HUES48 (cell line): ENCODE data around the gene TRAK1.

Experiments
- H3K27ac ChIP-seq: one replicate; pipeline ENCODE4 v1.7.0; 2013; ENCODE audit warnings: low read depth, low read length, inconsistent platforms
- H3K27me3 ChIP-seq: 2 replicates; pipeline ENCODE4 v1.6.1; 2013; ENCODE audit warnings: mild to moderate bottlenecking, low read length; ENCODE audit not compliant: control insufficient read depth, insufficient read depth
- H3K36me3 ChIP-seq: 2 replicates; pipeline ENCODE4 v1.6.1; 2013; ENCODE audit warnings: low read length; ENCODE audit not compliant: control insufficient read depth, insufficient read depth
- H3K4me1 ChIP-seq: 2 replicates; pipeline ENCODE4 v1.6.1; 2013; ENCODE audit warnings: mild to moderate bottlenecking, low read length; ENCODE audit not compliant: control insufficient read depth, insufficient read depth
- H3K4me3 ChIP-seq: 2 replicates; pipeline ENCODE4 v1.5.1; 2013; ENCODE audit warnings: mild to moderate bottlenecking, low read depth, low read length
- H3K9ac ChIP-seq: 2 replicates; pipeline ENCODE4 v1.6.1; 2013; ENCODE audit warnings: mild to moderate bottlenecking, low read depth, low read length, moderate library complexity
- H3K9me3 ChIP-seq: 2 replicates; pipeline ENCODE4 v1.6.1; 2013; ENCODE audit warnings: low read length; ENCODE audit not compliant: control insufficient read depth, insufficient read depth

Gene TRAK1

GRCh38 chr3:42053476-42053875 lies 37.7 kb upstream of the TRAK1 start:
- Histone ChIP-seq H3K4me1 (peaks cover 49% of the 10 kb centered on the region), H3K9me3 (no peaks in the 10 kb centered on the region), H3K36me3 (no peaks in the 10 kb centered on the region), H3K9ac (no peak overlapping the region), H3K27me3 (no peaks in the 10 kb centered on the region), H3K27ac (peak overlapping the region; percentile 20), H3K4me3 (no peak overlapping the region)

- Histone ChIP-seq H3K36me3 (no peaks in the 10 kb centered on the region), H3K27ac (no peak overlapping the region), H3K27me3 (no peaks in the 10 kb centered on the region), H3K4me1 (peaks cover 48% of the 10 kb centered on the region), H3K4me3 (no peak overlapping the region), H3K9me3 (no peaks in the 10 kb centered on the region), H3K9ac (no peak overlapping the region)
Observed at GRCh38 chr3:42055291-42055690, 35.9 kb upstream of the TRAK1 start.

- H3K9ac ChIP-seq = no peak overlapping the region
- peaks cover 47% of the 10 kb centered on the region for H3K4me1 ChIP-seq
- H3K27ac ChIP-seq = peak overlapping the region; percentile 52
Observed at GRCh38 chr3:42056840-42057239, 34.3 kb upstream of the TRAK1 start.

DNA sequence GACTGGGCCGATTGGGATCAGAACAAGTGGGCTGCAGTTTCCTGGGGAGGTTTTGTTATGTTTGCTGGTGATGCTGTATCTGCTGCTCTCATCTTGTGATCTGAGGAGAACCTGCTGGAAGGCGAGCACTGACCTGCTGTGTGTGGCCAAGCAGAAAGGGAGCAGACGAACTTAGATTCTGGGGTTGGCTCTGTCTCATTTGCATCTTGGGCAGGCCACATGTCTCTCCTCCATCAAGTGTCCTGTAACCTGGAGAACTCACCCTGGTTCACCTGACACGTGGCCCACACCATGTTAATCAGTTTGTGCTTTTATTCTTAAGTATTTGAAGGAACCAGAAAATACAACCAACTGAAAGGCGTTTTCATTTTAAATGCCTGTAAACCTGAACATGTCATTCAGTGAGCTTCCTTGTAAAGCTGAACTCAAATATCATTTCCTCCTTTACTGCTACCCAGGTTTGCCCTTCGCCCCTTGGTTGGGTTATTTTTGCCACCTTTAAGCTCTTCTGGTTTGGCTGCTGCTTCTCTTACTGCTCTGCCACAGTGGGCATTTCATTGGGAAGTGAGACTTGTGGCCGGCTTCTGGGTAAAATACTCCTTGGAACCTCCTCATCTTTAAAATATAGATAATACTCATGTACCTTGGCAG lies 33.5 kb upstream of the TRAK1 start:
- Histone ChIP-seq H3K27ac (peak overlapping the region; percentile 1), H3K36me3 (no peaks in the 10 kb centered on the region), H3K4me1 (peaks cover 47% of the 10 kb centered on the region), H3K4me3 (no peak overlapping the region), H3K27me3 (no peaks in the 10 kb centered on the region), H3K9ac (no peak overlapping the region), H3K9me3 (no peaks in the 10 kb centered on the region)

More at GRCh38 chr3:42056840-42057239, 34.3 kb upstream of the TRAK1 start:
- Histone ChIP-seq H3K9me3 (no peaks in the 10 kb centered on the region), H3K4me3 (no peak overlapping the region), H3K27me3 (no peaks in the 10 kb centered on the region), H3K36me3 (no peaks in the 10 kb centered on the region)

GRCh38 chr3:42061025-42061712 lies 30.0 kb upstream of the TRAK1 start:
- H3K27ac ChIP-seq = peak overlapping the region; percentile 73
- no peaks in the 10 kb centered on the region for H3K36me3 ChIP-seq
- peaks cover 44% of the 10 kb centered on the region for H3K4me1 ChIP-seq
- no peak overlapping the region for H3K4me3 ChIP-seq
- no peaks in the 10 kb centered on the region for H3K9me3 ChIP-seq
- H3K27me3 ChIP-seq = no peaks in the 10 kb centered on the region
- no peak overlapping the region for H3K9ac ChIP-seq

DNA sequence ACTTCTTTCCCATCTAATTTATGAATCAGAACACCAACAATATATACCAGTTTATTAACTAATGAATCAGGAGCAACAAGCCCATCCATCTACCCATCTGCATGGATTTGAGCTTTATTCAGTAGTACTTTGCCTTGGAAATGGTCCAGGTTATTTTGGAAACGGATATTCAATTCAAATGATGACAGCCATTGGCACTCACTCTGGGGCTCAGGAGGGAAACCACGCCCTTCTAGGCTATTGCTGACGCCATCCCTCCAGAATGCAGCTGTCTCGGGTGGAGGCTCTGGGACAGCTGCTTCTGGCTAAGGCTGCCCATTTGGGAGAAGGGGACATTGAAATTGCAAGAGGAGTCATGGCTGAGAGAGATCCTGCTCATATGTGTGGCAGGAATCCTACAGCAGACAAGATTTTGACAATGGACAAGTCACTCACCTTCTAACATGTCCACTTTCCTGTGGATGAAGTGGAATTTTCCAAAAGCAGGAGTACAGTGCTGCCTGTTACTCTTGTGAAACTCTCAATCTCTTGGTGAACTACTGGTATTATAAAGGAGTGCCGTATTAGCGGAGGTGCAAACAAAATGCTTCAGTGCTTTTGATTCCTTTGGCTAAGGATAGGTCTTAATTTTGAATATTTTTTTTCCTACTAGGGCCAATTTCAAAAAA lies 29.3 kb upstream of the TRAK1 start:
- Histone ChIP-seq H3K4me3 (no peak overlapping the region), H3K27ac (peak overlapping the region; percentile 73), H3K9me3 (no peaks in the 10 kb centered on the region), H3K9ac (no peak overlapping the region), H3K36me3 (no peaks in the 10 kb centered on the region), H3K4me1 (peaks cover 47% of the 10 kb centered on the region), H3K27me3 (no peaks in the 10 kb centered on the region)

- H3K9me3 ChIP-seq = no peaks in the 10 kb centered on the region
- peaks cover 47% of the 10 kb centered on the region for H3K4me1 ChIP-seq
- H3K36me3 ChIP-seq = no peaks in the 10 kb centered on the region
- H3K27ac ChIP-seq = peak overlapping the region; percentile 72
- H3K9ac ChIP-seq = peak overlapping the region; percentile 0; the same call in 1 of the 2 replicates
- no peaks in the 10 kb centered on the region for H3K27me3 ChIP-seq
- H3K4me3 ChIP-seq = no peak overlapping the region
Observed at GRCh38 chr3:42062464-42062863, 28.7 kb upstream of the TRAK1 start.

- no peak overlapping the region for H3K4me3 ChIP-seq
- no peaks in the 10 kb centered on the region for H3K9me3 ChIP-seq
- peaks cover 42% of the 10 kb centered on the region for H3K4me1 ChIP-seq
- no peaks in the 10 kb centered on the region for H3K27me3 ChIP-seq
- H3K27ac ChIP-seq = peak overlapping the region; percentile 42
- no peak overlapping the region for H3K9ac ChIP-seq
- H3K36me3 ChIP-seq = no peaks in the 10 kb centered on the region
Observed at GRCh38 chr3:42063888-42064287, 27.3 kb upstream of the TRAK1 start.

GRCh38 chr3:42066516-42067181 lies 24.5 kb upstream of the TRAK1 start:
- Histone ChIP-seq H3K9ac (no peak overlapping the region; the same call in 1 of the 2 replicates), H3K36me3 (no peaks in the 10 kb centered on the region), H3K9me3 (no peaks in the 10 kb centered on the region), H3K27ac (peak overlapping the region; percentile 72), H3K27me3 (no peaks in the 10 kb centered on the region), H3K4me1 (peaks cover 43% of the 10 kb centered on the region), H3K4me3 (0 out of 2 replicates have a peak overlapping the region, but pooled peaks have one; percentile 4)

DNA sequence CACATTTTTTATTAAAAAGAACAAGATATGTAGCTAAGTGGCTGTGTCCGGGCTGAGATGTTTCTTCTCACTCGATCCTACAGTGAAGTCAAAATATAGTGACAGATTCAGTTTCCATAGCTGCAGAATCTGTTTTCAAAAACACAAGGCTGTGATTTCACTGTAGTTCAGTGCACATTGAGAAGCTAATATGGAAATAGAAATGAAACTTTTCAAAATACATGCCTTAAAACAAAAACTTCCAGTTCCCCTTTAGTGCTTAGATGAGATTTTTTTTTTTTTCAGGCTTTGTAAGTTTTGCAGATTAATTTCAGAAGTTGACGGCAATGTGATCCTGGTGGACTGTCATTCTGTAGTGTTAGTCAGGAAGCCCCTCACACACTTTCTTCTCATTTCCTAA lies 23.8 kb upstream of the TRAK1 start:
- H3K4me1 ChIP-seq = peaks cover 43% of the 10 kb centered on the region
- H3K9ac ChIP-seq = no peak overlapping the region
- H3K9me3 ChIP-seq = no peaks in the 10 kb centered on the region
- no peak overlapping the region for H3K4me3 ChIP-seq
- peak overlapping the region; percentile 72 for H3K27ac ChIP-seq
- no peaks in the 10 kb centered on the region for H3K36me3 ChIP-seq
- no peaks in the 10 kb centered on the region for H3K27me3 ChIP-seq
